HCT116 (cell line): Measurements from ENCODE around the gene FTSJ1. TPM values are rescaled to one million over a fixed set of nuclear protein-coding genes. Genes with fewer than 3 reads are reported as not detected.
A peak's percentile ranks its signal among the peaks of the same experiment; 100 is the strongest.

Source experiments
- ATAC-seq: fragments of 200-7000 bp; cut with Tn5 transposase; 2 replicates; pipeline ENCODE4 v1.9.1; 2020; ENCODE audit warnings: mild to moderate bottlenecking, moderate library complexity
- BruUV-seq: library from RNA; stranded (reverse); fragments of 400-500 nt; replicated peaks from 2 replicates; lab custom pipeline; 2021; lab: Mats Ljungman, UMichigan
- CTCF ChIA-PET: fragments of 300-600 bp; sonication (Branson Sonifier 250); formaldehyde crosslinking; loops from one replicate; lab custom pipeline; 2021; ENCODE audit warnings: antibody characterized with exemption; lab: Charles Lee
- POLR2A ChIA-PET: fragments of 300-600, 350-600 bp; sonication (Branson Sonifier 250); formaldehyde crosslinking; loops from one replicate; lab custom pipeline; 2021; ENCODE audit warnings: antibody characterized with exemption; lab: Charles Lee
- RAD21 ChIA-PET, 2 experiments: fragments of 300-600 bp; sonication (Branson Sonifier 250); formaldehyde crosslinking; loops; one replicate each; lab custom pipeline; 2023; ENCODE audit warnings: low total read pairs in 2 of 2; ENCODE audit not compliant: uncharacterized antibody in 2 of 2, unreplicated experiment in 2 of 2, low non-redundant PET in 1 of 2; lab: Charles Lee
- DNase-seq: peaks from one replicate; pipeline ENCODE4 v3.0.0-alpha.2; 2010; ENCODE audit warnings: low read depth, low spot score
- H2AFZ ChIP-seq: fragments of 200-600 bp; shearing (Covaris generic), sonication (generic); 2 replicates; pipeline ENCODE4 v1.6.1; 2017; ENCODE audit warnings: low read depth, mixed run types, mixed read lengths, antibody characterized with exemption, low read length; ENCODE audit not compliant: poor library complexity, severe bottlenecking
- H3K27ac ChIP-seq: 2 replicates; pipeline ENCODE4 v1.5.1; 2012; ENCODE audit warnings: low read depth, low read length
- H3K27me3 ChIP-seq: fragments of 200-600 bp; sonication (generic); 2 replicates; pipeline ENCODE4 v1.6.1; 2016; ENCODE audit warnings: mixed run types, low read length, mixed read lengths; ENCODE audit not compliant: insufficient read depth
- H3K36me3 ChIP-seq, 2 experiments: fragments of 200-500 bp in 1 of 2; fragments of 200-600 bp in 1 of 2; sonication (Bioruptor generic) in 1 of 2; sonication (generic) in 1 of 2; 2 replicates each; pipeline versions ENCODE4 v1.5.1 to v1.6.1; 2014 to 2016; ENCODE audit warnings: low read length in 2 of 2, inconsistent platforms in 1 of 2, mixed read lengths in 1 of 2, mixed run types in 1 of 2; ENCODE audit not compliant: insufficient read depth in 2 of 2, control insufficient read depth in 1 of 2
- H3K4me1 ChIP-seq, 2 experiments: fragments of 200-600 bp in 1 of 2; sonication (generic) in 1 of 2; 2 replicates each; pipeline versions ENCODE4 v1.5.1 to v1.6.1; 2012 to 2017; ENCODE audit warnings: low read length in 2 of 2, inconsistent platforms in 1 of 2, mild to moderate bottlenecking in 1 of 2, mixed read lengths in 1 of 2, mixed run types in 1 of 2, moderate library complexity in 1 of 2; ENCODE audit not compliant: insufficient read depth in 2 of 2, control insufficient read depth in 1 of 2
- H3K4me2 ChIP-seq: fragments of 200-600 bp; sonication (generic); 2 replicates; pipeline ENCODE4 v1.6.1; 2017; ENCODE audit warnings: mixed run types, low read length, mixed read lengths
- H3K4me3 ChIP-seq, 2 experiments: fragments of 200-600 bp in 1 of 2; sonication (generic) in 1 of 2; replicated peaks in 1 of 2; 2 replicates each; pipeline ENCODE4 v1.5.1; 2011 to 2016; ENCODE audit warnings: low read length in 2 of 2, control low read depth in 1 of 2, low read depth in 1 of 2, mild to moderate bottlenecking in 1 of 2, mixed read lengths in 1 of 2, mixed run types in 1 of 2
- H3K79me2 ChIP-seq: fragments of 200-600 bp; sonication (generic); 2 replicates; pipeline ENCODE4 v1.6.1; 2017; ENCODE audit warnings: mild to moderate bottlenecking, mixed run types, low read length, moderate library complexity, mixed read lengths; ENCODE audit not compliant: insufficient read depth
- H3K9ac ChIP-seq: fragments of 200-600 bp; sonication (generic); 2 replicates; pipeline ENCODE4 v1.6.1; 2016; ENCODE audit warnings: low read length, mixed read lengths
- H3K9me2 ChIP-seq: fragments of 200-600 bp; sonication (generic), shearing (Covaris generic); 2 replicates; pipeline ENCODE4 v1.6.1; 2017; ENCODE audit warnings: mixed run types, mild to moderate bottlenecking, moderate library complexity; ENCODE audit not compliant: insufficient read depth
- H3K9me3 ChIP-seq, 2 experiments: fragments of 200-500 bp in 1 of 2; fragments of 200-600 bp in 1 of 2; sonication (Bioruptor generic) in 1 of 2; sonication (generic) in 1 of 2; 2 replicates each; pipeline ENCODE4 v1.6.1; 2014 to 2017; ENCODE audit warnings: low read length in 2 of 2, mixed read lengths in 2 of 2, inconsistent platforms in 1 of 2, low read depth in 1 of 2, mild to moderate bottlenecking in 1 of 2, mixed run types in 1 of 2, moderate library complexity in 1 of 2; ENCODE audit not compliant: control insufficient read depth in 1 of 2, insufficient read depth in 1 of 2
- H4K20me1 ChIP-seq: fragments of 200-600 bp; sonication (generic), shearing (Covaris generic); 2 replicates; pipeline ENCODE4 v1.6.1; 2017; ENCODE audit warnings: mixed run types, mild to moderate bottlenecking, moderate library complexity; ENCODE audit not compliant: insufficient read depth
- CBX3 ChIP-seq: IDR thresholded peaks from 2 replicates; pipeline ENCODE4 v1.6.1; 2012; ENCODE audit warnings: low read depth
- FOSL1 ChIP-seq: IDR thresholded peaks from 2 replicates; pipeline ENCODE4 v1.6.1; 2012; ENCODE audit warnings: low read depth
- MAX ChIP-seq: IDR thresholded peaks from 2 replicates; pipeline ENCODE4 v1.6.1; 2012
- POLR2A ChIP-seq: IDR thresholded peaks from 2 replicates; pipeline ENCODE4 v1.7.0; 2011; ENCODE audit warnings: borderline replicate concordance; ENCODE audit not compliant: insufficient read depth, insufficient read length; ENCODE audit errors: extremely low read depth
- POLR2AphosphoS5 ChIP-seq: IDR thresholded peaks from 2 replicates; pipeline ENCODE4 v1.6.1; 2011; ENCODE audit warnings: mild to moderate bottlenecking, low read depth, low read length, moderate library complexity
- SIN3A ChIP-seq: IDR thresholded peaks from 2 replicates; pipeline ENCODE4 v1.6.1; 2012; ENCODE audit warnings: low read depth
- TCF7L2 ChIP-seq: IDR thresholded peaks from 2 replicates; pipeline ENCODE4 v1.7.0; 2011; ENCODE audit warnings: borderline replicate concordance, inconsistent platforms; ENCODE audit not compliant: insufficient read depth, insufficient read length; ENCODE audit errors: extremely low read depth
- YY1 ChIP-seq: IDR thresholded peaks from 2 replicates; pipeline ENCODE4 v1.6.1; 2011; ENCODE audit warnings: low read length, low read depth, moderate library complexity, mild to moderate bottlenecking; ENCODE audit not compliant: insufficient replicate concordance; ENCODE audit errors: extremely low read depth
- ZFX ChIP-seq: fragments of 450-650 bp; IDR thresholded peaks from 2 replicates; pipeline ENCODE4 v1.6.1; 2017
- intact Hi-C: fragments of 100-400 bp; cut with micrococcal nuclease; formaldehyde crosslinking; loops from 2 replicates; pipeline ENCODE4 v1.10.0; 2022
- total RNA-seq: library from RNA; stranded (reverse); gene quantifications from one replicate; pipeline ENCODE4 v1.2.1, GENCODE V29; 2021; ENCODE audit not compliant: unreplicated experiment
- TF ChIP-seq, protein P1 (sequence below): IDR thresholded peaks from 2 replicates; pipeline ENCODE4 v1.6.1; 2011; ENCODE audit warnings: mild to moderate bottlenecking, low read length, moderate library complexity; ENCODE audit not compliant: insufficient replicate concordance; ENCODE audit errors: extremely low read depth

The FTSJ1 gene
- total RNA-seq, 1 experiment from 2014 or later = 64.9 TPM

DNA sequence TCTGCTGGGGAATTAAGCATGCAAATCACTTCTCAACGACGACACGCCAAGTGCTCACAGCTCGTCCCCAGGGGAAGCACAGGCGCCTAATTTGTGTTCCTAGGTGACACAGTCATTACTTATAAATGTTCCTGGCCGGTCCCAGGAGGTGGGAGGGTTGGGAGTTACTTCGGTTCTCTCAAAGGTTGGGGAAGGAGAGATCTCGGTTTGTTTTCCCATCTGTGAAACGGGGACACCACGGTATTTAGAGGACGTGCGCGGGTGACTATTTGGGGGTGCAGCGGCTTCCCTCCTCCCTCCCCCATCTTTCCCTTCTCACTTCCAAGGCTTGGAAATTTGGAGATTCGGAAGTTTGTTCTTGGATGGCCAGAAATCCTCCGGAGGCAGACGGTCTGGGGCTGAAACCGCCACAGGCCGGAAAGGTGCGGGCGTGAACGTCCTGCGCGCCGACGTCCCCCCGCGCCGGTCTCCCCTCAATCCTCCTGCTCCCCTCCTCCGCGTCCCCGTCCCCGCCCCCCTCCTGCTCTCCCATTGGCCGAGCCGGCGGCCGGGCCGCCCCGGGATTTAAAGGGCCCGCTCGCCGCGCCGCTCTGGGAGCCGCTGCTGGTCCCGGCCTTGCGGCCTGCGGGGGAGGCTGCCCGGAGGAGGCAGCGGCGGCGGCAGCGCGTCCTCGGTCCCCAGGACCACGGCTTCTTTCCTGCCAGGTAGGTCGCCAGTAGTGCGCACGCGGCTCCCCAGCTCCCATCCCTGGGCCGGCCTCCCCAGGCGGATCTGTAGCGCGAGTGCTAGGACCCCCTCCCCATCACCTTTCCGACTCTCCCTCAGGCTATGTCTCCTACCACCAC is 32.6 kb downstream of the FTSJ1 start, which contains the start of gene PORCN:
Gene PORCN, plus strand, starts transcription at position 593 of the 845 bp plus-strand sequence. CDS start 829 bp downstream, outside the sequence.
- ChIA-PET POLR2A (interaction anchor here (1.0 to 1.3 kb wide), 2 partner anchors 12 to 31 kb away, joined by 3 to 4 read pairs; partner anchors contain the start of gene TBC1D25), RAD21 (no interaction called here), CTCF (no interaction called here)
- BruUV-seq = TSS peak; percentile 80
- H3K27me3 ChIP-seq = no peaks in the 10 kb centered on the region
- TF ChIP-seq ZFX (peak; percentile 55), POLR2A (no peak), POLR2AphosphoS5 (peak; percentile 50; the same call in 1 of the 2 replicates)
- no peaks in the 10 kb centered on the region for H3K36me3 ChIP-seq
- H3K79me2 ChIP-seq = no peaks in the 10 kb centered on the region
- H3K9ac ChIP-seq = peak within 1 kb of the TSS; percentile 73
- H3K9me2 ChIP-seq = no peaks in the 10 kb centered on the region
- H3K4me1 ChIP-seq = peaks cover 6 to 18% of the 10 kb centered on the region in 2 experiments; a peak in 3 of 4 replicates
- H2AFZ ChIP-seq = no peak within 1 kb of the TSS
- ATAC-seq = peak; percentile 91
- H3K27ac ChIP-seq = peak within 1 kb of the TSS; percentile 78
- intact Hi-C loops = loop anchor here (2.0 kb wide), 1 partner anchor 34 kb away; no protein-coding TSS in a partner anchor
- H4K20me1 ChIP-seq = no peaks in the 10 kb centered on the region
- H3K9me3 ChIP-seq = no peaks in the 10 kb centered on the region
- DNase-seq = no peak
- peak within 1 kb of the TSS; percentile 51 to 68 for H3K4me3 ChIP-seq
- H3K4me2 ChIP-seq = peak within 1 kb of the TSS; percentile 78

DNA sequence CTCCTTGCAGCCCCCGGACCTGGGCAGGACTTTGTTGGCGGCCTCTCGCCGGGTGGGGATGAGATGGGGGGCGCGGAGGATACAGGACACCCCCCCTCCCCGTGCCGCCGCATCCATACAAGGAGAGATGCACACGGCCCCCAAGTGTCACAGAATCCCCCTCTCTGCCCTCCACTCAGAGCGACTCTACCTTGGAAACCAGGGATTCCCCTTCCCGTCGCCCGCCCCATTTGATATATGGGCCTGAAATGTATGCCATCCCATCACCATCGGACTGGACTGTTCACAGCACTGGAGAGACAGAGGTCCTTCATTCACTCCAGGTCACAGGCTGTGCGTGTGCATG is 33.2 kb downstream of the FTSJ1 start:
- no peak overlapping the region for H2AFZ ChIP-seq
- RAD21 ChIA-PET = no interaction called here

More for the DNA sequence above, 33.2 kb downstream of the FTSJ1 start:
- TF ChIP-seq, protein P1, sequence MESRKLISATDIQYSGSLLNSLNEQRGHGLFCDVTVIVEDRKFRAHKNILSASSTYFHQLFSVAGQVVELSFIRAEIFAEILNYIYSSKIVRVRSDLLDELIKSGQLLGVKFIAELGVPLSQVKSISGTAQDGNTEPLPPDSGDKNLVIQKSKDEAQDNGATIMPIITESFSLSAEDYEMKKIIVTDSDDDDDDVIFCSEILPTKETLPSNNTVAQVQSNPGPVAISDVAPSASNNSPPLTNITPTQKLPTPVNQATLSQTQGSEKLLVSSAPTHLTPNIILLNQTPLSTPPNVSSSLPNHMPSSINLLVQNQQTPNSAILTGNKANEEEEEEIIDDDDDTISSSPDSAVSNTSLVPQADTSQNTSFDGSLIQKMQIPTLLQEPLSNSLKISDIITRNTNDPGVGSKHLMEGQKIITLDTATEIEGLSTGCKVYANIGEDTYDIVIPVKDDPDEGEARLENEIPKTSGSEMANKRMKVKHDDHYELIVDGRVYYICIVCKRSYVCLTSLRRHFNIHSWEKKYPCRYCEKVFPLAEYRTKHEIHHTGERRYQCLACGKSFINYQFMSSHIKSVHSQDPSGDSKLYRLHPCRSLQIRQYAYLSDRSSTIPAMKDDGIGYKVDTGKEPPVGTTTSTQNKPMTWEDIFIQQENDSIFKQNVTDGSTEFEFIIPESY = no peak
- TF ChIP-seq CBX3 (no peak), YY1 (no peak), SIN3A (no peak), MAX (no peak), FOSL1 (no peak), ZFX (0 out of 2 replicates have a peak, but pooled peaks have one; percentile 23), TCF7L2 (no peak)
- no peaks in the 10 kb centered on the region for H3K36me3 ChIP-seq
- DNase-seq = no peak
- H3K79me2 ChIP-seq = no peaks in the 10 kb centered on the region
- ChIA-PET CTCF (no interaction called here), POLR2A (no interaction called here)
- H3K4me2 ChIP-seq = peak overlapping the region; percentile 78
- peak overlapping the region; percentile 78; the same call in 1 of the 2 replicates for H3K27ac ChIP-seq
- no peaks in the 10 kb centered on the region for H4K20me1 ChIP-seq
- intact Hi-C loops = loop anchor here (2.0 kb wide), 1 partner anchor 34 kb away; no protein-coding TSS in a partner anchor
- H3K27me3 ChIP-seq = no peaks in the 10 kb centered on the region
- H3K4me1 ChIP-seq = peaks cover 6 to 18% of the 10 kb centered on the region in 2 experiments; a peak in 3 of 4 replicates
- ATAC-seq = peak; percentile 7; the same call in 1 of the 2 replicates
- H3K4me3 ChIP-seq = peak overlapping the region; percentile 51 to 68
- TSS peak; percentile 58 for BruUV-seq
- H3K9me3 ChIP-seq = no peaks in the 10 kb centered on the region
- H3K9me2 ChIP-seq = no peaks in the 10 kb centered on the region
- peak overlapping the region; percentile 73 for H3K9ac ChIP-seq
